B cell (primary cell): ENCODE measurements around the gene HTRA3. TPM values are rescaled to one million over a fixed set of nuclear protein-coding genes. Genes with fewer than 3 reads are reported as not detected.

ENCODE experiments used
- ATAC-seq: fragments of 200-7000 bp; cut with Tn5 transposase; one replicate; pipeline ENCODE4 v1.10.0; 2021; ENCODE audit warnings: low read depth, mild to moderate bottlenecking, moderate number of reproducible peaks, moderate library complexity
- CTCF ChIA-PET: fragments of 350-600 bp; sonication (Branson Sonifier 250); formaldehyde crosslinking; loops from one replicate; lab custom pipeline; 2021; ENCODE audit warnings: antibody characterized with exemption, inconsistent platforms; lab: Charles Lee
- POLR2A ChIA-PET: fragments of 350-600 bp; sonication (Branson Sonifier 250); formaldehyde crosslinking; loops from one replicate; lab custom pipeline; 2021; ENCODE audit warnings: antibody characterized with exemption; lab: Charles Lee
- DNase-seq: peaks from one replicate; pipeline ENCODE4 v3.0.0; 2013
- H2AFZ ChIP-seq: 2 replicates; pipeline ENCODE4 v1.6.1; 2012; ENCODE audit warnings: mild to moderate bottlenecking, low read depth, low read length; ENCODE audit not compliant: insufficient read depth, poor library complexity, severe bottlenecking
- H3K27ac ChIP-seq, 2 donors: 1 replicate in 1 of 2; 2 replicates in 1 of 2; pipeline ENCODE4 v1.5.1; 2012 to 2013; ENCODE audit warnings: low read length in 2 of 2, mild to moderate bottlenecking in 2 of 2, moderate library complexity in 1 of 2
- H3K27me3 ChIP-seq, 4 experiments: fragments of 200-600 bp in 1 of 4; sonication (generic) in 1 of 4; replicated peaks in 1 of 4; 1 replicate in 2 of 4; 2 replicates in 2 of 4; pipeline versions ENCODE4 v1.6.1 to v1.7.0; 2013 to 2016; ENCODE audit warnings: low read length in 3 of 4, mild to moderate bottlenecking in 2 of 4, mixed read lengths in 1 of 4, moderate library complexity in 1 of 4; ENCODE audit not compliant: insufficient read depth in 4 of 4, control insufficient read depth in 3 of 4; ENCODE audit errors: control extremely low read depth in 1 of 4
- H3K36me3 ChIP-seq, 2 experiments: replicated peaks in 1 of 2; 1 replicate in 1 of 2; 2 replicates in 1 of 2; pipeline versions ENCODE4 v1.6.1 to v1.7.1; 2013; ENCODE audit warnings: low read length in 1 of 2; ENCODE audit not compliant: insufficient read depth in 2 of 2, control insufficient read depth in 1 of 2; ENCODE audit errors: control extremely low read depth in 1 of 2, extremely low read depth in 1 of 2
- H3K4me1 ChIP-seq, 2 donors: fragments of 200-600 bp in 1 of 2; sonication (generic) in 1 of 2; 1 replicate in 1 of 2; 2 replicates in 1 of 2; pipeline versions ENCODE4 v1.5.1 to v1.6.1; 2013 to 2017; ENCODE audit warnings: low read length in 2 of 2; ENCODE audit not compliant: control insufficient read depth in 2 of 2, insufficient read depth in 2 of 2
- H3K4me2 ChIP-seq: replicated peaks from 2 replicates; pipeline ENCODE3; 2012; ENCODE audit warnings: mild to moderate bottlenecking, low read depth, low read length; ENCODE audit not compliant: poor library complexity, severe bottlenecking
- H3K4me3 ChIP-seq, 5 experiments: fragments of 200-600 bp in 1 of 5; sonication (generic) in 1 of 5; 1 replicate in 3 of 5; 2 replicates in 2 of 5; pipeline versions ENCODE4 v1.5.1 to v1.7.0; 2011 to 2016; ENCODE audit warnings: low read length in 4 of 5, mild to moderate bottlenecking in 4 of 5, low read depth in 2 of 5, control low read depth in 1 of 5, moderate library complexity in 1 of 5; ENCODE audit not compliant: insufficient read depth in 1 of 5; ENCODE audit errors: control extremely low read depth in 1 of 5, extremely low read depth in 1 of 5
- H3K79me2 ChIP-seq: fragments of 200-600 bp; sonication (generic); one replicate; pipeline ENCODE4 v1.6.0; 2016; ENCODE audit warnings: low read length; ENCODE audit not compliant: control insufficient read depth, insufficient read depth
- H3K9ac ChIP-seq: fragments of 200-600 bp; sonication (generic); 2 replicates; pipeline ENCODE4 v1.6.1; 2017; ENCODE audit warnings: mild to moderate bottlenecking, low read length, moderate library complexity
- H3K9me3 ChIP-seq, 3 donors: one replicate each; pipeline versions ENCODE4 v1.6.1 to v1.7.1; 2013; ENCODE audit warnings: low read length in 2 of 3; ENCODE audit not compliant: control insufficient read depth in 2 of 3, insufficient read depth in 1 of 3; ENCODE audit errors: control extremely low read depth in 1 of 3
- H4K20me1 ChIP-seq: 2 replicates; pipeline ENCODE4 v1.6.0; 2012; ENCODE audit warnings: mild to moderate bottlenecking, low read length; ENCODE audit not compliant: insufficient read depth, control insufficient read depth, poor library complexity, severe bottlenecking
- H3K27ac Mint-ChIP-seq: one replicate; pipeline ENCODE4 v1.8.0; 2021; ENCODE audit warnings: mixed read lengths
- H3K27me3 Mint-ChIP-seq: one replicate; pipeline ENCODE4 v1.8.0; 2021; ENCODE audit warnings: mixed read lengths
- H3K4me1 Mint-ChIP-seq: one replicate; pipeline ENCODE4 v1.8.0; 2021; ENCODE audit warnings: mixed read lengths
- H3K4me3 Mint-ChIP-seq: one replicate; pipeline ENCODE4 v1.8.0; 2021; ENCODE audit warnings: mixed read lengths
- H3K9me3 Mint-ChIP-seq: one replicate; pipeline ENCODE4 v1.8.0; 2022; ENCODE audit warnings: mixed read lengths; ENCODE audit not compliant: insufficient read depth
- CTCF ChIP-seq: fragments of 200-600 bp; IDR thresholded peaks from one replicate; pipeline ENCODE4 v1.8.0; 2022; ENCODE audit warnings: antibody characterized with exemption, mild to moderate bottlenecking
- EZH2 ChIP-seq: IDR thresholded peaks from 2 replicates; pipeline ENCODE4 v1.6.1; 2012; ENCODE audit warnings: borderline replicate concordance, low read depth, mild to moderate bottlenecking, moderate library complexity, low read length; ENCODE audit not compliant: insufficient read depth, poor library complexity, severe bottlenecking
- WGBS: methylation state at CpG from one replicate; pipeline ENCODE4 v1.1.5; 2013; ENCODE audit warnings: missing lambda C conversion rate; ENCODE audit not compliant: insufficient coverage; 5-methylcytosine and 5-hydroxymethylcytosine counted together
- intact Hi-C: fragments of 100-400 bp; cut with micrococcal nuclease; formaldehyde crosslinking; loops from one replicate; pipeline ENCODE4 v1.10.0; 2022
- polyA plus RNA-seq: library from polyadenylated mRNA; depleted of rRNA; stranded (reverse); fragments of >200 nt; gene quantifications from 2 replicates; pipeline ENCODE4 v1.2.3, GENCODE V29; 2012
- total RNA-seq, 2 donors: library from RNA; stranded (reverse); fragments of 120-200 nt in 1 of 2; gene quantifications; 1 replicate in 1 of 2; 2 replicates in 1 of 2; pipeline versions ENCODE4 v1.2.3 to v1.2.4, GENCODE V29; 2013 to 2022

HTRA3 gene
- total and polyA plus RNA-seq, 2 donors (not counting 1 experiment from before 2014, with no cell fraction given), result not detected

- Mint-ChIP-seq H3K27me3 (no peaks in the 10 kb centered on the region), H3K9me3 (no peaks in the 10 kb centered on the region), H3K4me3 (no peak overlapping the region), H3K4me1 (no peaks in the 10 kb centered on the region), H3K27ac (no peak overlapping the region)
- ATAC-seq (no peak), DNase-seq (no peak)
- Histone ChIP-seq H3K9ac (no peak overlapping the region), H3K79me2 (no peaks in the 10 kb centered on the region), H3K4me2 (no peak overlapping the region), H3K27me3 (no peaks in the 10 kb centered on the region), H3K36me3 (no peaks in the 10 kb centered on the region), H3K4me1 (no peaks in the 10 kb centered on the region), H3K27ac (no peak overlapping the region), H3K9me3 (peaks cover 0 to 3% (median 0%) of the 10 kb centered on the region in 3 donors), H3K4me3 (no peak overlapping the region), H2AFZ (no peak overlapping the region), H4K20me1 (no peaks in the 10 kb centered on the region)
- WGBS, result 87% methylated on average over 24 of the region's 24 CpGs
- TF ChIP-seq CTCF (no peak), EZH2 (no peak)
- POLR2A ChIA-PET, result no interaction called here
- intact Hi-C loops, result no loop called here
- CTCF ChIA-PET, result interaction anchor here (3.8 kb wide), 1 partner anchor 8 kb away, joined by 12 read pairs; no protein-coding TSS in a partner anchor
Observed at GRCh38 chr4:8251110-8251883, 18.3 kb upstream of the HTRA3 start.
